KMS-11 (cell line): ENCODE measurements around the gene ZNF232.
"Not testable (repeated sequence)": the region's sequence is repeated elsewhere in the genome, so short reads cannot be mapped to it uniquely, and the experiment has no call there.

ENCODE experiments used
- H2AFZ ChIP-seq: fragments of 200-600 bp; sonication (generic); 2 replicates; pipeline ENCODE4 v1.6.1; 2016; ENCODE audit warnings: antibody characterized with exemption, mixed run types, low read depth
- H3K27ac ChIP-seq: fragments of 200-600 bp; sonication (generic); 2 replicates; pipeline ENCODE4 v1.6.1; 2016; ENCODE audit warnings: mild to moderate bottlenecking, mixed run types
- H3K27me3 ChIP-seq: fragments of 200-600 bp; sonication (generic); 2 replicates; pipeline ENCODE4 v1.6.1; 2017; ENCODE audit warnings: mild to moderate bottlenecking, low read depth, mixed run types, moderate library complexity; ENCODE audit not compliant: insufficient read depth
- H3K36me3 ChIP-seq: fragments of 200-600 bp; sonication (generic); 2 replicates; pipeline ENCODE4 v1.6.1; 2017; ENCODE audit warnings: mild to moderate bottlenecking, mixed run types; ENCODE audit not compliant: insufficient read depth
- H3K4me1 ChIP-seq: fragments of 200-600 bp; sonication (generic); 2 replicates; pipeline ENCODE4 v1.6.1; 2016; ENCODE audit warnings: mild to moderate bottlenecking, low read depth, mixed run types; ENCODE audit not compliant: poor library complexity, severe bottlenecking
- H3K4me2 ChIP-seq: fragments of 200-600 bp; sonication (generic); 2 replicates; pipeline ENCODE4 v1.7.0; 2016; ENCODE audit warnings: mild to moderate bottlenecking, mixed run types
- H3K4me3 ChIP-seq: fragments of 200-600 bp; sonication (generic); IDR thresholded peaks from 2 replicates; pipeline ENCODE4 v1.6.1; 2017; ENCODE audit warnings: low read depth, low read length, mixed read lengths; ENCODE audit not compliant: insufficient read depth
- H3K79me2 ChIP-seq: fragments of 200-600 bp; sonication (generic); 2 replicates; pipeline ENCODE4 v1.6.1; 2016; ENCODE audit warnings: low read depth, mixed run types; ENCODE audit not compliant: insufficient read depth
- H3K9ac ChIP-seq: fragments of 200-600 bp; sonication (generic); 2 replicates; pipeline ENCODE4 v1.6.1; 2016; ENCODE audit warnings: mild to moderate bottlenecking, mixed run types
- H4K20me1 ChIP-seq: fragments of 200-600 bp; sonication (generic); 2 replicates; pipeline ENCODE4 v1.6.1; 2016; ENCODE audit warnings: mild to moderate bottlenecking, mixed run types; ENCODE audit not compliant: insufficient read depth
- TF ChIP-seq, protein P1 (sequence below): fragments of 200-600 bp; sonication (generic); conservative IDR thresholded peaks from 2 replicates; pipeline ENCODE4 v1.6.1; 2017; ENCODE audit warnings: low read depth, mild to moderate bottlenecking, antibody characterized with exemption, low read length, moderate library complexity, mixed read lengths

ZNF232 gene

DNA sequence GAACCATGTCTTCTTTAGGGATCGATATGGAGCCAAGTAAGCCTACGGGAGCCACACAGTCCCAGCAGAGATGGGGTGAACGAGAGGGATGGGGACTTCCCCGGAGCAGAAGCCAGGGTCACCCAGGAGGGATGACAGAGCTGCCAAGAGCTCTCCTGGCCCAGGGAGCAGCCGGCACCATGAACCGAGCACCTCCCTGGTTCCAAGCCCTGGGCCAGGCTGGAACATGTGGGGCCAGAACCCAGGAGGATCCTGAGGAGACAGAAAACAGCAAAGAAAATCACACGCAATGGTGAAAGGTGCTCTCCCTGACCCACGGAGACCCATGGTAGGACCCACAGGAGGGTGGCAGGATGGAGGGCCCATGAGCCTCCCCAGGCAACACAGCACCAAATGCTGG lies 22.3 kb upstream of the ZNF232 start:
- not testable (repeated sequence) for H4K20me1 ChIP-seq, H3K9ac ChIP-seq, H3K27ac ChIP-seq, H3K4me2 ChIP-seq, H3K27me3 ChIP-seq, H3K36me3 ChIP-seq, H3K4me1 ChIP-seq, H3K4me3 ChIP-seq, H3K79me2 ChIP-seq, H2AFZ ChIP-seq

DNA sequence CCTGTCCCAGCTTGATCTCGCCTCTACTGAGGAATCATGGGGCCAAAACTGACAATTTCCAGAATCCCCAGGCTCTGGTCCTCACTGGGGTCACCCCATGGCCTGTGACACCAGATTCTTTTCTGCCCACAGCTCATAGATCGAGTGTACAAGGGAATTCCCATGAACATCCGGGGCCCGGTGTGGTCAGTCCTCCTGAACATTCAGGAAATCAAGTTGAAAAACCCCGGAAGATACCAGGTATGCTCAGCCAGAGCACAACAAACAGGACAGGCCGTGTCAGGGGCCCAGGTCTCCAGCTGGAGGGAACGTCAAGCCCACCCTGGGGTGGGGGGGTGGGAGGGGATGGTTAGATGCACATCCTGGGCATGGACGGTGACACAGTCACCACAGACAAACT lies 21.6 kb upstream of the ZNF232 start:
- Histone ChIP-seq H3K4me3 (no peak overlapping the region), H3K9ac (no peak overlapping the region), H3K4me2 (no peak overlapping the region), H3K27ac (no peak overlapping the region), H3K27me3 (no peaks in the 10 kb centered on the region), H3K79me2 (no peaks in the 10 kb centered on the region), H4K20me1 (no peaks in the 10 kb centered on the region), H3K36me3 (no peaks in the 10 kb centered on the region), H3K4me1 (no peaks in the 10 kb centered on the region), H2AFZ (no peak overlapping the region)
- TF ChIP-seq, protein P1, sequence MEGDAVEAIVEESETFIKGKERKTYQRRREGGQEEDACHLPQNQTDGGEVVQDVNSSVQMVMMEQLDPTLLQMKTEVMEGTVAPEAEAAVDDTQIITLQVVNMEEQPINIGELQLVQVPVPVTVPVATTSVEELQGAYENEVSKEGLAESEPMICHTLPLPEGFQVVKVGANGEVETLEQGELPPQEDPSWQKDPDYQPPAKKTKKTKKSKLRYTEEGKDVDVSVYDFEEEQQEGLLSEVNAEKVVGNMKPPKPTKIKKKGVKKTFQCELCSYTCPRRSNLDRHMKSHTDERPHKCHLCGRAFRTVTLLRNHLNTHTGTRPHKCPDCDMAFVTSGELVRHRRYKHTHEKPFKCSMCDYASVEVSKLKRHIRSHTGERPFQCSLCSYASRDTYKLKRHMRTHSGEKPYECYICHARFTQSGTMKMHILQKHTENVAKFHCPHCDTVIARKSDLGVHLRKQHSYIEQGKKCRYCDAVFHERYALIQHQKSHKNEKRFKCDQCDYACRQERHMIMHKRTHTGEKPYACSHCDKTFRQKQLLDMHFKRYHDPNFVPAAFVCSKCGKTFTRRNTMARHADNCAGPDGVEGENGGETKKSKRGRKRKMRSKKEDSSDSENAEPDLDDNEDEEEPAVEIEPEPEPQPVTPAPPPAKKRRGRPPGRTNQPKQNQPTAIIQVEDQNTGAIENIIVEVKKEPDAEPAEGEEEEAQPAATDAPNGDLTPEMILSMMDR: no peak

DNA sequence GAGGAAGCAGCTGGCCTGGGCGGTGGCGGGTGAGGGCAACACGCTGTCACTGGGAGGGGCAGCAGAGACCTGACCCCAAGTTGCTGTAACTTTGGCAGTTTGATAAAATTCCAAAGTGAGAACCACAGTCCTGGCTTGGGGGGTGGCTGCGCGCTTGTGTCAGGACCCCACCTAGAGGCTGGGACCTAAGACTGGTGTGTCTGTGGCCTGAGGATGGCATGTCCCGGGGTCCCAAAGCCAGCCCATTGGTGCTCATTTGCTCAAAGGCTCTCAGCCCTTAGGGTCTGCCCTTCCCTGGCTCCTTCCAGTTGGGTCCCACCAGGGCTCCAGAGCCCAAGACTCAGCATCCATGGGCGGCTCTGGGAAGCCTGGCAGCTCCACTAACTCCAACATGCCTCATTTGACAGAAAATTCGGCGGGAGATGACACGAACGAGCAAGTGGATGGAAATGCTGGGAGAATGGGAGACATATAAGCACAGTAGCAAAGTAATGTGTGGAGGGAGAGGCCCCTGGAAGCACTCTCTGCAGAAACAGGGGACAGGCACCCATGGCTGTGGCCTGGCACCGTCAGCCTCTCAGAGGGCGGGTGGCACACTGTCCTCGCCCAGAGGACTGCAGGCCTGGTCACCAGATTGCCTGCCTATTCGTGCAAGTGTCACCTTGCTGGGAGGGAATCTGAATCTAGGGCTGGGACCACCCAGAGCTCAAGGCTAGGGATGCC lies 21.0 kb upstream of the ZNF232 start:
- not testable (repeated sequence) for H2AFZ ChIP-seq, H4K20me1 ChIP-seq, H3K36me3 ChIP-seq, H3K4me2 ChIP-seq, H3K79me2 ChIP-seq, H3K4me1 ChIP-seq, H3K27ac ChIP-seq, H3K9ac ChIP-seq, H3K27me3 ChIP-seq, H3K4me3 ChIP-seq

DNA sequence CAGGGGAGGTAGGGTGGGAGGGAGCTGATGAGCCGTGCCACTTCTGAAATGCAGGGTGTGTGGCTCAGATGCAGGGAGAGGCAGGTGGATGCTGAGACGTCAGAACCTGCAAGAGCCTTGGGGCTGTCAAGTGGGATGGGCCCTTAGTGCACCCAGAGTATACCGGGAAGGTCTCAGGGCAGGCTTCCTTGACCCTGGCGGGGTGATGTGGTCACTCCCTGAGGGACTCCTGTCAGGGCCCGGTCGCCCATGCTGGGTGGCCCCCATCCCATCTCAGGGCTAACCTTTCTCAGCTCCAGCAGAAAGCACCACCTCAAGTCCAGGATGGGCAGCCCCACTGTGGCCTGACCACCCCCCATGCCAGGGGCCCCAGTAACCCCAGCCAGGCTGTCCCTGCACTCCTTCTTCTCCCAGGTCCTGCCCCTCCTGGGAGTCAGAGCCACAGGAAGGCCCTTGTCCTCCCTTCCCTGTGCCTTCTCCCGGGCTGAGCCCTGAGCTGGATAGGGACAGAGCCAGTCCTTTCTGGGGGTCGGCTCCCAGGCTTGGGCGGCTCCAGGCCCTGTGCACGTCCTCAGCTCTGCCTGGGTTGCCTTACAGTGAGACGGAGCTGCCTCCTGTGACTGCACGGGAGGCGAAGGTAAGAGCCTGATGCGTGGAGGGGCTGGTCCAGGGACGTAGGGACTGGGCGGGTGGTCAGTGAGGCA lies 20.3 kb upstream of the ZNF232 start:
- H3K79me2 ChIP-seq, H3K27me3 ChIP-seq, H3K36me3 ChIP-seq, H2AFZ ChIP-seq, H3K4me1 ChIP-seq, H3K4me2 ChIP-seq, H4K20me1 ChIP-seq, H3K27ac ChIP-seq, H3K9ac ChIP-seq, H3K4me3 ChIP-seq: not testable (repeated sequence)

DNA sequence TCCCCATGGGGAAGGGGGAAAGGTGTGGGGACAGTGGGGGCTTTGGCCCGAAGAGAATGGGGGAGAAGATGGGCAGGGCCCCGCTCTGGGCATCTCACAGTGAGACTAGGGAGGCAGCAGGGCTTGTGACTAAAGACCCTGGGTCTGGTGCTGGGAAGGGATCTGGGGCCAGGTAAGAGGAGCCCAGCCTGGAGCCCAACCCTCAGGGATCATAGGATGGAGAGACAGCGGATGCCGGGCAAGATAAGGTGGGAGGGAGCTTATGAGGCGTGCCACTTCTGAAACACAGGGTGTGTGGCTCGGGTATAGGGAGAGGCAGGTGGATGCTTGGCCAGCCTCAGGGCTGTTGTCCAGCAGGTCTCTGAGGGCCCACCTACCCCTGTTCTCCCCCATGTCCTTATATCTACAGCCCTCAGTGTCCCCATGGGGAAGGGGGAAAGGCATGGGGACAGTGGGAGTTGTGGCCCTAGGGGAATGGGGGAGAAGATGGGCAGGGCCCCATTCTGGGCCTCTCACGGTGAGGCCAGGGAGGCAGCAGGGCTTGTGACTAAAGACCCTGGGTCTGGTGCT lies 19.6 kb upstream of the ZNF232 start:
- H2AFZ ChIP-seq: no peak overlapping the region
- H3K27ac ChIP-seq: no peak overlapping the region
- H3K79me2 ChIP-seq: no peaks in the 10 kb centered on the region
- H3K4me1 ChIP-seq: no peaks in the 10 kb centered on the region
- H4K20me1 ChIP-seq: no peaks in the 10 kb centered on the region
- H3K4me2 ChIP-seq: no peak overlapping the region
- TF ChIP-seq, protein P1: no peak
- no peak overlapping the region for H3K9ac ChIP-seq
- H3K36me3 ChIP-seq: no peaks in the 10 kb centered on the region
- no peaks in the 10 kb centered on the region for H3K27me3 ChIP-seq
- H3K4me3 ChIP-seq: no peak overlapping the region

DNA sequence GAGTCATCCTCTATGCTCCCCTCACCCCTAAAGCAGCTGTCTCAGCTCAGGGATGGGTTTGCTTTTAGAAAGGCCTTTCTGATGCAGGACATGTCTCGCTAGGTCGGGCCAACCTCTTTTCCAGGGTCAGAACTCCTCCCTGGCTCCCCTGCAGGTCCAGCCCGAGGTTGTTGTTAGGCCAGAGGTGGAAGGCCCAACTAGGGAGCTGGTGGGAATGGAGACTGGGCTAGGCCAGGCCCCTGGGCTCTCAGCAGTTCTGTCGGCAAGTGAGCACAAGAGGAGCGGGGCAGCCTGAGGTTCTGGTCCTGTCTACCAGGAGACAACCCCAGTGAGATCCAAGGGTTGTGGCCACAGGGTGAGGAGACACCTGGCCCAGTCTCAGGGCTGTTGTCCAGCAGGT lies 19.0 kb upstream of the ZNF232 start:
- not testable (repeated sequence) for H3K4me3 ChIP-seq, H4K20me1 ChIP-seq, H3K4me1 ChIP-seq, H3K9ac ChIP-seq, H3K27ac ChIP-seq, H3K36me3 ChIP-seq, H3K79me2 ChIP-seq, H2AFZ ChIP-seq, H3K4me2 ChIP-seq, H3K27me3 ChIP-seq

DNA sequence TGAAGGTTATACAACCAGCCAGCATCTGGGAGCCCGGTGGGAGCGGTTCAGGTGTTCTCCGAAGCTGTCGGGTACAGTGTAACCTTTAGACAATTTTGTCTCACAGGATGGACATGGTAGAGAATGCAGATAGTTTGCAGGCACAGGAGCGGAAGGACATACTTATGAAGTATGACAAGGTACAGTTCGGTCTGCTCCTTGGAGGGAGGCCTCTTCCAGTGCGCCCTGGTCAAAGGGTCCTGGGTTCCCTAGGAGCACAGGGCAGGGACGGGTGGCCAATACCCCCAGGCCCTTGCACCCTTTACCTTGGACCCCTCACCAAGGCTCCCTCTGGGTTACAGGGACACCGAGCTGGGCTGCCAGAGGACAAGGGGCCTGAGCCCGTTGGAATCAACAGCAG lies 18.6 kb upstream of the ZNF232 start:
- not testable (repeated sequence) for H3K9ac ChIP-seq, H3K27me3 ChIP-seq

DNA sequence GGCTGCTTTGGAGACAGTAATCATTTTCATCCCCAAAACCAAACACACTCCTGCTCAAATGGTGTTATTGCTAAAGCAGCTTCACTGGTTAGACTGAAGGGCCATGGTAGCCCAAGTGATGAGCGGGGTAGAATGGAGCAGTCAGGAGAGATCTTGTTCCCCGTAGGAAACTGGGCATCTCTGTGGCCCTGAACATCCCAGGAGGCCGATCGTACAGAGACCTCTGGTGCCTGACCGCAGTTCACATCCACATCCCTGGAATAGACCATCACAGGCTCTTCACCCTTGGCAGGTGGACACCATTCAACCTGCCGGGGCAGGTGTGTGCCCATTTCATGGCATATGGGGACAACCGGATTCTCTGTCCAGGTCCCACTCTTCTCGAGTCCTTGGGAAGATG lies 18.1 kb upstream of the ZNF232 start:
- not testable (repeated sequence) for H3K9ac ChIP-seq, H3K4me1 ChIP-seq, H3K79me2 ChIP-seq, H3K27me3 ChIP-seq, H4K20me1 ChIP-seq, H3K4me2 ChIP-seq, H2AFZ ChIP-seq, H3K36me3 ChIP-seq, H3K4me3 ChIP-seq, H3K27ac ChIP-seq

More for the DNA sequence above, 18.6 kb upstream of the ZNF232 start:
- H3K79me2 ChIP-seq, H3K4me2 ChIP-seq, H2AFZ ChIP-seq, H3K4me3 ChIP-seq, H3K36me3 ChIP-seq, H4K20me1 ChIP-seq, H3K4me1 ChIP-seq, H3K27ac ChIP-seq: not testable (repeated sequence)
